Astrocyte (in vitro differentiated cells and primary cell): Measurements from ENCODE around the gene GPATCH3.

Experiments used
- CTCF ChIP-seq: IDR thresholded peaks from 2 replicates; pipeline ENCODE4 v1.5.1; 2011; ENCODE audit warnings: low read depth, mild to moderate bottlenecking, inconsistent platforms, low read length, moderate library complexity; ENCODE audit not compliant: insufficient read depth
- EZH2 ChIP-seq: IDR thresholded peaks from 2 replicates; pipeline ENCODE4 v1.6.1; 2012; ENCODE audit warnings: mild to moderate bottlenecking, low read length, inconsistent platforms; ENCODE audit not compliant: insufficient read depth

DNA sequence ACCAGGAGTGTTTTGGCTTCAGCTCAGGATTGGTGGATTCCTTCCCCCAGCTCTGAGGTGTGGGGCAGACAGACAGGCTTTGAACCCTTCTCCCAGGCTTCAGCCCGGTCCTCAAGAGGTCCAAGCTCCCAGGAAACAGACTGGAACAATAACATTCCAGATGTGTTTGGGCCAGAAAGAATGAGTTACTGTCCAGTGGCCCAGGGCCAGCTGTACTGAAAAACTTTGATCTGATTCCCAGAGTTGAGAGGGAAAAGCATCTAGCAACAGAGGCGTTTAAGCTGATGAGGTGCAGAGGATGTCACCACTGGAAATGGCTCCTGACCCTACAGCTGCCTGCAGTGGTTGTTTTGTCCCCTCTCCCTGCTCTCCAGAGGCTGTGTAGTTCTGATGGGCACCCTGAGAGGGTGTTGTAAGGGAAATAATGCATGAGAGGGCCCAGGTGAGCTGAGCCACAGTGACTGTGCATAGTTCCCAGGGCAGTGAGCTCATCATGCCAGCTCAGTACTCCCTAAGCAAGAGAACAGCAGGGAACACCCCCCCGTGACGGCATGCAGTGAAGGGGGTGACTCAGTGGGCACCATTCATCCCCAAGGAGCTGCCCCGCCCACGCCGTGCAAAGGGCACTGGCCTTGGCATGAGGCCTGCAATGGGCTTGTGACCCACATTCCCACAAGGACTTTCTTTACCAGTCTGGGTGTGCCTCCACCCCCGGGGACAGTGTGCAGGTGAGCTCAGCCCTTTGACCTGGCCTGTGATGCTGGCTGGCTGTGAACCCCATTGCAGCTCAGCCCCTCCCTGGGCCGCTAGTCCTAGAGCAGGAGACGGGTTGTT lies 51.1 kb downstream of the GPATCH3 start:
- TF ChIP-seq CTCF (no peak), EZH2 (no peak)
